ENCODE measurements around the gene GAS7. TPM values are rescaled to one million over a fixed set of nuclear protein-coding genes. Genes with fewer than 3 reads are reported as not detected.

GAS7 gene
- total and polyA plus RNA-seq, 12 donors, result 19.8 to 111 (median 61.8) TPM

GRCh38 chr17:10033449-10033848 is 165.0 kb downstream of the GAS7 start:
- WGBS, 2 donors, result 71 to 75% methylated on average over 10 of the region's 10 CpGs
- Histone ChIP-seq H3K4me1 (peaks cover 0 to 84% (median 5%) of the 10 kb centered on the region in 9 donors), H3K27me3 (no peaks in the 10 kb centered on the region), H3K4me3 (peak overlapping the region in 9 of 10 donors; percentile 30 to 56 (median 51)), H3K36me3 (peaks cover 0 to 7% (median 0%) of the 10 kb centered on the region in 9 donors), H3K9me3 (no peaks in the 10 kb centered on the region), H3K27ac (peak overlapping the region in 7 of 10 donors; percentile 33 to 91 (median 87))
- DNase-seq, result no peak
- no peak for ATAC-seq
- intact Hi-C loops (cut with DNase I), result no loop called here
- TF ChIP-seq CTCF (IDR thresholded peaks at IDR 0.05), result no peak

GRCh38 chr17:10032118-10032852 is 166.1 kb downstream of the GAS7 start:
- WGBS, 2 donors, result 52 to 58% methylated on average over 6 of the region's 6 CpGs
- H3K36me3 ChIP-seq, result peaks cover 0 to 12% (median 0%) of the 10 kb centered on the region in 9 donors
- no peaks in the 10 kb centered on the region for H3K27me3 ChIP-seq
- peaks cover 0 to 84% (median 5%) of the 10 kb centered on the region in 9 donors for H3K4me1 ChIP-seq
- H3K9me3 ChIP-seq, result no peaks in the 10 kb centered on the region
- peak overlapping the region in 8 of 10 donors; percentile 17 to 56 (median 48) for H3K4me3 ChIP-seq
- no peak for ATAC-seq
- H3K27ac ChIP-seq, result peak overlapping the region in 7 of 10 donors; percentile 33 to 87 (median 86)
- no peak for DNase-seq
- intact Hi-C loops (cut with DNase I), result no loop called here
- TF ChIP-seq CTCF (IDR thresholded peaks at IDR 0.05), result no peak

GRCh38 chr17:10031606-10032005 is 166.8 kb downstream of the GAS7 start:
- no peak for TF ChIP-seq CTCF (IDR thresholded peaks at IDR 0.05)
- Histone ChIP-seq H3K36me3 (peaks cover 0 to 15% (median 0%) of the 10 kb centered on the region in 9 donors), H3K9me3 (no peaks in the 10 kb centered on the region), H3K27me3 (no peaks in the 10 kb centered on the region), H3K4me3 (peak overlapping the region in 1 of 10 donors; percentile 51), H3K4me1 (peaks cover 0 to 84% (median 5%) of the 10 kb centered on the region in 9 donors), H3K27ac (peak overlapping the region in 4 of 10 donors; percentile 15 to 87 (median 67))
- WGBS, 2 donors, result 81 to 90% methylated on average over 11 of the region's 11 CpGs
- DNase-seq (no peak), ATAC-seq (no peak)
- intact Hi-C loops (cut with DNase I), result no loop called here

- intact Hi-C loops (cut with DNase I), result no loop called here
- no peak for DNase-seq
- H3K4me1 ChIP-seq, result peaks cover 0 to 83% (median 6%) of the 10 kb centered on the region in 9 donors
- H3K4me3 ChIP-seq, result peak overlapping the region in 1 of 10 donors; percentile 51
- no peaks in the 10 kb centered on the region for H3K27me3 ChIP-seq
- TF ChIP-seq CTCF (IDR thresholded peaks at IDR 0.05), result no peak
- H3K27ac ChIP-seq, result peak overlapping the region in 1 of 10 donors; percentile 15
- H3K36me3 ChIP-seq, result peaks cover 0 to 19% (median 0%) of the 10 kb centered on the region in 9 donors
- no peak for ATAC-seq
- no peaks in the 10 kb centered on the region for H3K9me3 ChIP-seq
- WGBS, 2 donors, result 42 to 47% methylated on average over 3 of the region's 3 CpGs
Observed at GRCh38 chr17:10031127-10031526, 167.3 kb downstream of the GAS7 start.

Measured in heart right ventricle (tissue), 16 donors.